ENCODE measurements around the gene RHD.
"Not testable (repeated sequence)": the region's sequence is repeated elsewhere in the genome, so short reads cannot be mapped to it uniquely, and the experiment has no call there.

RHD gene

GRCh38 chr1:25360596-25361581 lies 88.6 kb downstream of the RHD start:
- no peak for DNase-seq

- DNase-seq: no peak
These were observed 89.6 kb downstream of the RHD start for GRCh38 chr1:25361901-25362300.

GRCh38 chr1:25362634-25363559 lies 90.6 kb downstream of the RHD start:
- not testable (repeated sequence) for DNase-seq

- no peak for DNase-seq
These were observed 96.9 kb downstream of the RHD start for GRCh38 chr1:25369241-25369640.

- not testable (repeated sequence) for DNase-seq
These were observed 97.5 kb downstream of the RHD start for GRCh38 chr1:25369691-25370271.

- DNase-seq: not testable (repeated sequence)
These were observed 99.4 kb downstream of the RHD start for GRCh38 chr1:25371757-25372156.

GRCh38 chr1:25378367-25378766 lies 106.1 kb downstream of the RHD start:
- not testable (repeated sequence) for DNase-seq

All from NCI-H2171 treated with DMSO at 0.1 percent for 48 hours (cell line).